ENCODE data around the gene CLCN1. TPM values are rescaled to one million over a fixed set of nuclear protein-coding genes. Genes with fewer than 3 reads are reported as not detected.

The CLCN1 gene
- total and polyA plus RNA-seq, 4 donors, result 0.06 to 0.68 (median 0.28) TPM; not detected in 1

DNA sequence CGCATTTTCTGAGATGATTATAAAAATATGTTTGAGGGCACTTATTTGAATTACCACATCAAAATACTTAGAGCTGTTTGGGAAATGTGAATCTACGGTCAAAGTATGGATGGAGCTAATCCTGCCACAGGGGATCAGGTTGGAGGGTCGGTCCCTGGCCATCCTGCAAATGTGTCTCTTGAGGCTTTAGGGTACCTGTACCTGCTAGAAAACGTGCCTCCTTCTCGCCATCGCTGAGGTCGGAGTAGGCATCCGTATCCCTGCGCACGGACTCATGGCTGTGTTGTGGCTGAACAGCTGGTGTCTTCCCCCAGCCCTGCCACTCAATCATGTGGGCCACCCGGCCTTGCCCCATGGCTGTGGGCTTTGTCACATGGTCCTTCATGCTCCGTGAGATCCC is 42.7 kb downstream of the CLCN1 start:
- DNase-seq (ENCODE audit: low read depth in 4 of 6, low spot score in 6 of 6), result no peak
- Histone ChIP-seq H3K27me3 (ENCODE audit: control insufficient read depth, insufficient read depth, low read length) (no peaks in the 10 kb centered on the region), H3K27ac (ENCODE audit: low read depth, low read length) (no peak overlapping the region), H3K4me1 (ENCODE audit: control insufficient read depth, insufficient read depth, low read length) (peaks cover 45% of the 10 kb centered on the region), H3K4me3 (ENCODE audit: low read depth, low read length) (no peak overlapping the region), H3K36me3 (ENCODE audit: control insufficient read depth, insufficient read depth, low read length) (peaks cover 49% of the 10 kb centered on the region), H3K9me3 (ENCODE audit: control insufficient read depth, insufficient read depth, low read length) (no peaks in the 10 kb centered on the region)
- 93% methylated on average over 10 of the region's 12 CpGs for WGBS (ENCODE audit: insufficient coverage)

GRCh38 chr7:143359771-143360353 is 44.0 kb downstream of the CLCN1 start:
- peaks cover 44% of the 10 kb centered on the region for H3K4me1 ChIP-seq (ENCODE audit: control insufficient read depth, insufficient read depth, low read length)
- no peak overlapping the region for H3K4me3 ChIP-seq (ENCODE audit: low read depth, low read length)
- 88% methylated on average over 7 of the region's 11 CpGs for WGBS (ENCODE audit: insufficient coverage)
- peaks cover 41% of the 10 kb centered on the region for H3K36me3 ChIP-seq (ENCODE audit: control insufficient read depth, insufficient read depth, low read length)
- no peak overlapping the region for H3K27ac ChIP-seq (ENCODE audit: low read depth, low read length)
- DNase-seq (ENCODE audit: low read depth in 4 of 6, low spot score in 6 of 6), result no peak
- no peaks in the 10 kb centered on the region for H3K27me3 ChIP-seq (ENCODE audit: control insufficient read depth, insufficient read depth, low read length)
- no peaks in the 10 kb centered on the region for H3K9me3 ChIP-seq (ENCODE audit: control insufficient read depth, insufficient read depth, low read length)

DNA sequence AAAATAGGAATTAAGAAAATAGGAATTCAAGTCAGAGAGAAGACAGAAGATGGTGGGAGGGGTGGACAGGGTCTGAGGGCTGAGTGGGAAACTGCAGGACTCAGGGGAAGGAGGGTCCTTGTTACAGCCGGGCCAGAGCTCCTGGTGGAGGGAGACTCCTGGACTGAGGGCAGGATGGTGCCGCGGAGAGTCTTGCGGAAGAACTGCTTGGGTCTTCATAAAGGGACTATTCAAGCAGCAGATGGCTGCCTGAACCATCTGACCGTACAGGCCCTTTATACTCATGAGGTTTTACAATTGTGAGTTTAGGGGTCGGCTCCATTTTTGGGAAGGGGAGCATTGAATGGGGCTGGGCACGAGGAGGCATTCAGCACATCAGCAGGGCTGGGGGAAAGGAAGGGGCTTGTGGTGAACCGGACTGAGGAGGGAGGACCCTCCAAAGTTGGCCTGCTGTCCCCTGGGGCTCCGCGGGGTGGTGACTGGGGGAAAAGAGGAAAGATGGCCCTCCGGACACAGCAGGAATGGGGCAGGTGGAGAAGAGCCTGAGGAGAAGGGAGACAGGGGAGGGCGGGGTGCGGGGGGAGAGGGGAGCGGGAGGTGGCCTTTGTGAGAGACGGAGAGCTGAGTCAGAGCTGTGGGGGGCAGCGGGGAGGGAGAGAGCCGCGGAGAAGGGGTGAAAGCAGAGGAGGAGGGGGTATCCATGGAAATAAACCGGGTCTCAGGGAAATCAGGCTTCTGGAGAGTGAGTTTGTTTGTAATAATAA is 45.1 kb downstream of the CLCN1 start:
- H3K36me3 ChIP-seq (ENCODE audit: control insufficient read depth, insufficient read depth, low read length), result peaks cover 30% of the 10 kb centered on the region
- no peaks in the 10 kb centered on the region for H3K27me3 ChIP-seq (ENCODE audit: control insufficient read depth, insufficient read depth, low read length)
- peaks cover 33% of the 10 kb centered on the region for H3K4me1 ChIP-seq (ENCODE audit: control insufficient read depth, insufficient read depth, low read length)
- H3K9me3 ChIP-seq (ENCODE audit: control insufficient read depth, insufficient read depth, low read length), result no peaks in the 10 kb centered on the region
- peak overlapping the region; percentile 32 for H3K4me3 ChIP-seq (ENCODE audit: low read depth, low read length)
- DNase-seq (ENCODE audit: low read depth in 4 of 6, low spot score in 6 of 6), result peak in 2 of 6 donors; percentile 57 to 71
- 12% methylated on average over 15 of the region's 19 CpGs for WGBS (ENCODE audit: insufficient coverage)
- no peak overlapping the region for H3K27ac ChIP-seq (ENCODE audit: low read depth, low read length)

- WGBS (ENCODE audit: insufficient coverage), result 0% methylated on average over 31 of the region's 46 CpGs
- Histone ChIP-seq H3K27ac (ENCODE audit: low read depth, low read length) (peak overlapping the region; percentile 60), H3K4me1 (ENCODE audit: control insufficient read depth, insufficient read depth, low read length) (peaks cover 26% of the 10 kb centered on the region), H3K36me3 (ENCODE audit: control insufficient read depth, insufficient read depth, low read length) (peaks cover 23% of the 10 kb centered on the region), H3K4me3 (ENCODE audit: low read depth, low read length) (peak overlapping the region; percentile 61), H3K9me3 (ENCODE audit: control insufficient read depth, insufficient read depth, low read length) (no peaks in the 10 kb centered on the region), H3K27me3 (ENCODE audit: control insufficient read depth, insufficient read depth, low read length) (no peaks in the 10 kb centered on the region)
- peak in 1 of 6 donors; percentile 85 for DNase-seq (ENCODE audit: low read depth in 4 of 6, low spot score in 6 of 6)
Observed at GRCh38 chr7:143361552-143362130, 45.7 kb downstream of the CLCN1 start.

GRCh38 chr7:143362131-143363015 is 46.5 kb downstream of the CLCN1 start, which contains the start of gene FAM131B:
Gene FAM131B, minus strand, starts transcription at chr7:143362713. Its CDS starts 110 bp downstream, at chr7:143362603.
- H3K27me3 ChIP-seq (ENCODE audit: control insufficient read depth, insufficient read depth, low read length), result no peaks in the 10 kb centered on the region
- peaks cover 25% of the 10 kb centered on the region for H3K4me1 ChIP-seq (ENCODE audit: control insufficient read depth, insufficient read depth, low read length)
- H3K36me3 ChIP-seq (ENCODE audit: control insufficient read depth, insufficient read depth, low read length), result peaks cover 18% of the 10 kb centered on the region
- peak in 2 of 6 donors; percentile 81 to 83 for DNase-seq (ENCODE audit: low read depth in 4 of 6, low spot score in 6 of 6)
- peak within 1 kb of the TSS; percentile 61 for H3K4me3 ChIP-seq (ENCODE audit: low read depth, low read length)
- peak within 1 kb of the TSS; percentile 60 for H3K27ac ChIP-seq (ENCODE audit: low read depth, low read length)
- WGBS (ENCODE audit: insufficient coverage), result 0% methylated on average over 100 of the region's 112 CpGs
- H3K9me3 ChIP-seq (ENCODE audit: control insufficient read depth, insufficient read depth, low read length), result no peaks in the 10 kb centered on the region

DNA sequence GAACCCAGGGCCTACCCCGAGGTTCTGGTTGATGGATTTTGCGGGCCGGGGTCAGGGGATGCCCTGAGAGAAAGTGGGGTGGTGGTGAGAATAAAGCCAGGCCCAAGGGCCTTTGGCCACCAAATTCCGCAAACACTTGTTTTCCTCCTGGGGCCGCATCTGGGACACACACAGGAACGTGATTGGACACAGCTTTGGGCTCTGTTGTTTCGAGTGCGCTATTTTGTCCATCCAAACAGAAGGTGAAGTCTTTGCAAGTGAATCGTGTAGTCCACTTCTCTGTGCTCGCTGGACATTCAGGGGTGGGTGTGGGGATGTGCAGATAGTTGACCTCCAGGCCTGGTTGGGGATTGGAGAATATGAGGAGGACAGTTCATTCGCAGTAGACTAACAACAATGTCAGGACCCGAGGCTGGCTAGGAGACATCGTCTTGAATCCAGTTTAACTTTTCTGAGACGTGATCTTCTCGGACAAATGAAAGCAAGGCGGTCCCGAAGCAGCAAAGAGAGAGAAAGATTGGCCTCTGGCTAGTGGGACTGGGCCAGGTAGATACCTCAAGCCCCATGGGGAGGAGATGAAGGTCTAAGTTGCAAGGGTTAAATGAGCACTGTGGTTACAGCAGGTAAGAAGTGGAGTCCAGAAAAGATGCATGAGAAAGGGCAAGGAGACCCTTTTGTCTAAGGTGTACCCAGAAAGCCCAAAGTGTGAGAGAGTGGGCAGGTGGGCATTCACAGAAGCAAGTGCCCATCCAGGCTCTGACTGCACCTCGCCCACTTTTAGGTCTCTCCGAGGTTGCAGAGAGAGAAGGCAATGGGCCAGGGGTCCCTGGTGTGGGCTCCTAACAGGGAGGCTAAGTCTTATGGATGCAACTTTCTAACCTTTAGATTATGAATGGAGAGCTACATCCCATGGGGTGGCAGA is 47.4 kb downstream of the CLCN1 start:
- H3K9me3 ChIP-seq (ENCODE audit: control insufficient read depth, insufficient read depth, low read length), result no peaks in the 10 kb centered on the region
- WGBS (ENCODE audit: insufficient coverage), result 22% methylated on average over 17 of the region's 19 CpGs
- no peak overlapping the region for H3K27ac ChIP-seq (ENCODE audit: low read depth, low read length)
- H3K36me3 ChIP-seq (ENCODE audit: control insufficient read depth, insufficient read depth, low read length), result peaks cover 18% of the 10 kb centered on the region
- peaks cover 25% of the 10 kb centered on the region for H3K4me1 ChIP-seq (ENCODE audit: control insufficient read depth, insufficient read depth, low read length)
- H3K27me3 ChIP-seq (ENCODE audit: control insufficient read depth, insufficient read depth, low read length), result no peaks in the 10 kb centered on the region
- H3K4me3 ChIP-seq (ENCODE audit: low read depth, low read length), result peak overlapping the region; percentile 43
- DNase-seq (ENCODE audit: low read depth in 4 of 6, low spot score in 6 of 6), result peak in 1 of 6 donors; percentile 69

- 95% methylated on average over 4 of the region's 4 CpGs for WGBS (ENCODE audit: insufficient coverage)
- Histone ChIP-seq H3K4me1 (ENCODE audit: control insufficient read depth, insufficient read depth, low read length) (peaks cover 6% of the 10 kb centered on the region), H3K27ac (ENCODE audit: low read depth, low read length) (no peak overlapping the region), H3K9me3 (ENCODE audit: control insufficient read depth, insufficient read depth, low read length) (no peaks in the 10 kb centered on the region), H3K36me3 (ENCODE audit: control insufficient read depth, insufficient read depth, low read length) (no peaks in the 10 kb centered on the region), H3K27me3 (ENCODE audit: control insufficient read depth, insufficient read depth, low read length) (no peaks in the 10 kb centered on the region), H3K4me3 (ENCODE audit: low read depth, low read length) (no peak overlapping the region)
- no peak for DNase-seq (ENCODE audit: low read depth in 4 of 6, low spot score in 6 of 6)
Observed at GRCh38 chr7:143367972-143368371, 52.1 kb downstream of the CLCN1 start.

- Histone ChIP-seq H3K4me1 (ENCODE audit: control insufficient read depth, insufficient read depth, low read length) (peaks cover 5% of the 10 kb centered on the region), H3K27me3 (ENCODE audit: control insufficient read depth, insufficient read depth, low read length) (no peaks in the 10 kb centered on the region), H3K9me3 (ENCODE audit: control insufficient read depth, insufficient read depth, low read length) (no peaks in the 10 kb centered on the region), H3K36me3 (ENCODE audit: control insufficient read depth, insufficient read depth, low read length) (no peaks in the 10 kb centered on the region), H3K27ac (ENCODE audit: low read depth, low read length) (no peak overlapping the region), H3K4me3 (ENCODE audit: low read depth, low read length) (no peak overlapping the region)
- DNase-seq (ENCODE audit: low read depth in 4 of 6, low spot score in 6 of 6), result no peak
- WGBS (ENCODE audit: insufficient coverage), result 100% methylated on average over 1 of the region's 1 CpG
Observed at GRCh38 chr7:143368387-143368786, 52.5 kb downstream of the CLCN1 start.

All from spinal cord (tissue), 10 donors.